HepG2 (cell line): ENCODE results near the gene CD81. TPM values are rescaled to one million over a fixed set of nuclear protein-coding genes. Genes with fewer than 3 reads are reported as not detected.

ENCODE experiments used
- CEBPZ ChIP-seq: IDR thresholded peaks from 2 replicates; pipeline ENCODE4 v1.6.1; 2012; ENCODE audit warnings: low read length, improper control_type of control experiment
- NFAT5 ChIP-seq: sonication (generic); formaldehyde crosslinking; IDR thresholded peaks from 2 replicates; pipeline ENCODE4 v1.4.0; 2020; ENCODE audit warnings: missing genetic modification reagents
- POLR2AphosphoS5 ChIP-seq: IDR thresholded peaks from 2 replicates; pipeline ENCODE4 v1.6.1; 2012; ENCODE audit warnings: low read depth, low read length
- SYNCRIP ChIP-seq: fragments of 200-400 bp; formaldehyde crosslinking; IDR thresholded peaks from 2 replicates; pipeline ENCODE4 v1.6.1; 2018; ENCODE audit warnings: mild to moderate bottlenecking, low read depth, low read length; ENCODE audit not compliant: insufficient read depth
- U2AF2 ChIP-seq: fragments of 200-400 bp; formaldehyde crosslinking; IDR thresholded peaks from 2 replicates; pipeline ENCODE4 v1.6.1; 2017; ENCODE audit warnings: low read depth, mild to moderate bottlenecking, low read length
- YY1 ChIP-seq: IDR thresholded peaks from 2 replicates; pipeline ENCODE4 v1.6.1; 2011; ENCODE audit warnings: low read length, low read depth, moderate library complexity, mild to moderate bottlenecking; ENCODE audit not compliant: insufficient read depth, insufficient replicate concordance
- ZNF782 ChIP-seq: sonication (generic); formaldehyde crosslinking; IDR thresholded peaks from 2 replicates; pipeline ENCODE4 v1.4.0; 2020; ENCODE audit warnings: missing genetic modification reagents, mild to moderate bottlenecking, borderline replicate concordance
- polyA plus RNA-seq, 8 experiments: library from polyadenylated mRNA; depleted of rRNA in 3 of 8; stranded (reverse) in 7 of 8; unstranded in 1 of 8; fragments of >200 nt; fragmentation: Illumina TruSeq in 4 of 8; extraction: Trizol in 4 of 8; gene quantifications; 2 replicates each; pipeline versions ENCODE4 v1.2.1 to v1.2.3, GENCODE V29; 2011 to 2016; ENCODE audit warnings: low read depth in 4 of 8, missing spikeins in 1 of 8, mixed read lengths in 1 of 8; ENCODE audit not compliant: insufficient read depth in 1 of 8
- total RNA-seq, 5 experiments: library from RNA; depleted of rRNA; stranded (reverse); fragments of >200 nt; fragmentation: Illumina TruSeq; extraction: Trizol; gene quantifications; 2 replicates each; pipeline ENCODE4 v1.2.3, GENCODE V29; 2016; ENCODE audit warnings: low read depth in 1 of 5

Gene CD81
- total and polyA plus RNA-seq, 2 of the 13 experiments (the other 11 are each of a cell fraction or from before 2014, with no cell fraction given) = not detected

- TF ChIP-seq CEBPZ = no peak
- no peak for TF ChIP-seq NFAT5 (CRISPR knock-in tag)
- TF ChIP-seq YY1 = no peak
- TF ChIP-seq ZNF782 (CRISPR knock-in tag) = no peak
- no peak for TF ChIP-seq POLR2AphosphoS5
- TF ChIP-seq U2AF2 = no peak
- no peak for TF ChIP-seq SYNCRIP
- TF ChIP-seq, all 625 proteins: peak for 0
Observed at GRCh38 chr11:2443881-2444820, 67.0 kb downstream of the CD81 start, which contains the start of gene TRPM5 (continued).
